T-cell (primary cell): ENCODE results near the gene SLC46A3. TPM values are rescaled to one million over a fixed set of nuclear protein-coding genes. Genes with fewer than 3 reads are reported as not detected.

Experiments used
- ATAC-seq, 4 experiments: fragments of 200-7000 bp in 3 of 4; fragments of 150-1000 bp in 1 of 4; cut with Tn5 transposase; replicated peaks in 1 of 4; 1 replicate in 3 of 4; 2 replicates in 1 of 4; pipeline ENCODE4 v1.10.0; 2021; ENCODE audit warnings: moderate library complexity in 3 of 4, mild to moderate bottlenecking in 2 of 4, moderate number of reproducible peaks in 1 of 4
- CTCF ChIA-PET, 2 donors: fragments of 300-600 bp; sonication (Branson Sonifier 250); formaldehyde crosslinking; loops; one replicate each; lab custom pipeline; 2022; ENCODE audit warnings: antibody characterized with exemption in 2 of 2; lab: Charles Lee
- POLR2A ChIA-PET, 2 donors: fragments of 300-600 bp; sonication (Branson Sonifier 250); formaldehyde crosslinking; loops; one replicate each; lab custom pipeline; 2022; ENCODE audit warnings: antibody characterized with exemption in 2 of 2; lab: Charles Lee
- DNase-seq, 35 experiments: peaks; one replicate each; pipeline versions ENCODE4 v3.0.0 to v3.0.0-alpha.2; 2013 to 2023
- H3K27ac ChIP-seq: one replicate; pipeline ENCODE4 v1.5.1; 2013; ENCODE audit warnings: low read length
- H3K27me3 ChIP-seq, 2 experiments: replicated peaks in 1 of 2; 1 replicate in 1 of 2; 2 replicates in 1 of 2; pipeline versions ENCODE4 v1.6.1 to v1.7.0; 2013; ENCODE audit warnings: low read length in 1 of 2, mixed read lengths in 1 of 2; ENCODE audit not compliant: control insufficient read depth in 2 of 2, insufficient read depth in 2 of 2; ENCODE audit errors: extremely low read depth in 1 of 2
- H3K36me3 ChIP-seq, 2 donors: 1 replicate in 1 of 2; 2 replicates in 1 of 2; pipeline versions ENCODE4 v1.6.1 to v1.7.0; 2013; ENCODE audit warnings: low read length in 1 of 2; ENCODE audit not compliant: control insufficient read depth in 2 of 2, insufficient read depth in 1 of 2; ENCODE audit errors: extremely low read depth in 1 of 2
- H3K4me1 ChIP-seq, 2 experiments: 1 replicate in 1 of 2; 2 replicates in 1 of 2; pipeline versions ENCODE4 v1.6.1 to v1.7.0; 2013; ENCODE audit warnings: low read length in 2 of 2, mixed read lengths in 1 of 2; ENCODE audit not compliant: insufficient read depth in 2 of 2, control insufficient read depth in 1 of 2; ENCODE audit errors: extremely low read depth in 1 of 2
- H3K4me3 ChIP-seq, 2 donors: 1 replicate in 1 of 2; 2 replicates in 1 of 2; pipeline versions ENCODE4 v1.5.1 to v1.7.0; 2013; ENCODE audit warnings: mild to moderate bottlenecking in 2 of 2, low read length in 1 of 2, moderate library complexity in 1 of 2; ENCODE audit not compliant: control insufficient read depth in 1 of 2; ENCODE audit errors: extremely low read depth in 1 of 2
- H3K9me3 ChIP-seq: 2 replicates; pipeline ENCODE4 v1.7.0; 2013
- H3K27ac Mint-ChIP-seq, 2 donors: one replicate each; pipeline ENCODE4 v1.8.0; 2020 to 2021; ENCODE audit warnings: mild to moderate bottlenecking in 2 of 2, mixed read lengths in 2 of 2
- H3K27me3 Mint-ChIP-seq, 2 donors: one replicate each; pipeline ENCODE4 v1.8.0; 2021 to 2022; ENCODE audit warnings: mixed read lengths in 2 of 2
- H3K36me3 Mint-ChIP-seq: one replicate; pipeline ENCODE4 v1.8.0; 2021; ENCODE audit warnings: mixed read lengths
- H3K4me1 Mint-ChIP-seq, 3 donors: one replicate each; pipeline ENCODE4 v1.8.0; 2020 to 2022; ENCODE audit warnings: mixed read lengths in 3 of 3, mild to moderate bottlenecking in 1 of 3
- H3K4me3 Mint-ChIP-seq, 3 donors: one replicate each; pipeline ENCODE4 v1.8.0; 2020 to 2022; ENCODE audit warnings: mild to moderate bottlenecking in 3 of 3, mixed read lengths in 3 of 3, moderate library complexity in 3 of 3
- H3K9me3 Mint-ChIP-seq, 3 donors: one replicate each; pipeline ENCODE4 v1.8.0; 2020 to 2022; ENCODE audit warnings: mixed read lengths in 3 of 3
- WGBS: methylation state at CpG from one replicate; pipeline ENCODE4 v1.1.5; 2013; ENCODE audit warnings: missing lambda C conversion rate; ENCODE audit not compliant: insufficient coverage; 5-methylcytosine and 5-hydroxymethylcytosine counted together
- total RNA-seq, 35 experiments: library from RNA in 6 of 35; stranded (reverse) in 6 of 35; fragments of 120-200 nt in 1 of 35; gene quantifications; one replicate each; pipeline versions ENCODE4 v1.2.1 to v1.2.4 and lab custom pipeline; 2013 to 2026

SLC46A3 gene
- total RNA-seq, 5 donors from 2014 or later (not counting 1 experiment from before 2014, with no cell fraction given), result 12.1 to 20.7 (median 18.2) TPM

GRCh38 chr13:28741084-28741491 is 22.3 kb upstream of the SLC46A3 start:
- CTCF ChIA-PET, result no interaction called here
- WGBS, result 13% methylated on average over 1 of the region's 1 CpG
- DNase-seq (no peak), ATAC-seq (no peak)
- H3K27me3 Mint-ChIP-seq, result peaks cover 0 to 1% of the 10 kb centered on the region in 2 donors
- no peak overlapping the region for H3K27ac Mint-ChIP-seq
- H3K9me3 Mint-ChIP-seq, result no peaks in the 10 kb centered on the region
- Histone ChIP-seq H3K36me3 (no peaks in the 10 kb centered on the region), H3K27me3 (peaks cover 0 to 8% of the 10 kb centered on the region in 2 experiments), H3K4me1 (peaks cover 0 to 5% of the 10 kb centered on the region in 2 experiments), H3K27ac (no peak overlapping the region), H3K9me3 (no peaks in the 10 kb centered on the region), H3K4me3 (no peak overlapping the region)
- H3K36me3 Mint-ChIP-seq, result no peaks in the 10 kb centered on the region
- POLR2A ChIA-PET, result no interaction called here
- no peak overlapping the region for H3K4me3 Mint-ChIP-seq
- peaks cover 2 to 3% (median 3%) of the 10 kb centered on the region in 3 donors for H3K4me1 Mint-ChIP-seq

- Mint-ChIP-seq H3K4me3 (no peak overlapping the region), H3K9me3 (no peaks in the 10 kb centered on the region), H3K36me3 (no peaks in the 10 kb centered on the region), H3K4me1 (peaks cover 9 to 11% (median 9%) of the 10 kb centered on the region in 3 donors), H3K27ac (no peak overlapping the region), H3K27me3 (peaks cover 0 to 1% of the 10 kb centered on the region in 2 donors)
- DNase-seq (no peak), ATAC-seq (no peak)
- H3K27me3 ChIP-seq, result peaks cover 0 to 5% of the 10 kb centered on the region in 2 experiments
- no peaks in the 10 kb centered on the region for H3K36me3 ChIP-seq
- WGBS, result no CpG with 5 or more reads among the region's 3 CpGs
- no peak overlapping the region for H3K27ac ChIP-seq
- ChIA-PET POLR2A (interaction anchor here in 1 of 2 donors (0.6 kb wide), 1 partner anchor 11 kb away, joined by 4 read pairs; no protein-coding TSS in a partner anchor), CTCF (no interaction called here)
- peaks cover 0 to 16% of the 10 kb centered on the region in 2 experiments for H3K4me1 ChIP-seq
- no peaks in the 10 kb centered on the region for H3K9me3 ChIP-seq
- no peak overlapping the region for H3K4me3 ChIP-seq
Observed at GRCh38 chr13:28739376-28739775, 20.6 kb upstream of the SLC46A3 start.

- ATAC-seq (no peak), DNase-seq (no peak)
- no peaks in the 10 kb centered on the region for H3K9me3 ChIP-seq
- H3K27ac ChIP-seq, result no peak overlapping the region
- no peak overlapping the region for H3K4me3 ChIP-seq
- 88% methylated on average over 2 of the region's 8 CpGs for WGBS
- Mint-ChIP-seq H3K9me3 (no peaks in the 10 kb centered on the region), H3K4me1 (peaks cover 9 to 11% (median 9%) of the 10 kb centered on the region in 3 donors), H3K4me3 (no peak overlapping the region), H3K36me3 (no peaks in the 10 kb centered on the region), H3K27me3 (peaks cover 3 to 9% of the 10 kb centered on the region in 2 donors), H3K27ac (no peak overlapping the region)
- peaks cover 0 to 16% of the 10 kb centered on the region in 2 experiments for H3K4me1 ChIP-seq
- peaks cover 0 to 9% of the 10 kb centered on the region in 2 experiments for H3K27me3 ChIP-seq
- ChIA-PET CTCF (interaction anchor here in 1 of 2 donors (0.6 kb wide), 1 partner anchor 1396 kb away, joined by 3 read pairs; no protein-coding TSS in a partner anchor), POLR2A (no interaction called here)
- no peaks in the 10 kb centered on the region for H3K36me3 ChIP-seq
Observed at GRCh38 chr13:28735481-28736029, 16.8 kb upstream of the SLC46A3 start.

GRCh38 chr13:28734906-28735305 is 16.1 kb upstream of the SLC46A3 start:
- peaks cover 6 to 11% of the 10 kb centered on the region in 2 donors for H3K27me3 Mint-ChIP-seq
- no peaks in the 10 kb centered on the region for H3K9me3 Mint-ChIP-seq
- ChIA-PET CTCF (no interaction called here), POLR2A (no interaction called here)
- WGBS, result no CpG with 5 or more reads among the region's 2 CpGs
- Histone ChIP-seq H3K4me3 (no peak overlapping the region), H3K36me3 (no peaks in the 10 kb centered on the region), H3K27me3 (peaks cover 0 to 9% of the 10 kb centered on the region in 2 experiments), H3K27ac (no peak overlapping the region), H3K9me3 (no peaks in the 10 kb centered on the region), H3K4me1 (peaks cover 0 to 16% of the 10 kb centered on the region in 2 experiments)
- peaks cover 9 to 11% (median 9%) of the 10 kb centered on the region in 3 donors for H3K4me1 Mint-ChIP-seq
- no peak for DNase-seq
- no peak for ATAC-seq
- H3K4me3 Mint-ChIP-seq, result no peak overlapping the region
- no peaks in the 10 kb centered on the region for H3K36me3 Mint-ChIP-seq
- H3K27ac Mint-ChIP-seq, result no peak overlapping the region

GRCh38 chr13:28730762-28731161 is 12.0 kb upstream of the SLC46A3 start:
- 71% methylated on average over 2 of the region's 3 CpGs for WGBS
- Mint-ChIP-seq H3K4me1 (peaks cover 4% of the 10 kb centered on the region in 3 donors), H3K27ac (no peak overlapping the region), H3K27me3 (peaks cover 18 to 20% of the 10 kb centered on the region in 2 donors), H3K36me3 (no peaks in the 10 kb centered on the region), H3K4me3 (no peak overlapping the region), H3K9me3 (no peaks in the 10 kb centered on the region)
- Histone ChIP-seq H3K27ac (no peak overlapping the region), H3K36me3 (no peaks in the 10 kb centered on the region), H3K9me3 (no peaks in the 10 kb centered on the region), H3K4me3 (no peak overlapping the region), H3K4me1 (peaks cover 0 to 9% of the 10 kb centered on the region in 2 experiments), H3K27me3 (peaks cover 0 to 6% of the 10 kb centered on the region in 2 experiments)
- DNase-seq (no peak), ATAC-seq (no peak)
- ChIA-PET CTCF (no interaction called here), POLR2A (no interaction called here)

GRCh38 chr13:28729541-28729940 is 10.8 kb upstream of the SLC46A3 start:
- Histone ChIP-seq H3K4me1 (no peaks in the 10 kb centered on the region), H3K36me3 (no peaks in the 10 kb centered on the region), H3K4me3 (no peak overlapping the region), H3K27ac (no peak overlapping the region), H3K9me3 (no peaks in the 10 kb centered on the region), H3K27me3 (peaks cover 0 to 6% of the 10 kb centered on the region in 2 experiments)
- Mint-ChIP-seq H3K27me3 (peaks cover 20 to 21% of the 10 kb centered on the region in 2 donors), H3K4me3 (no peak overlapping the region), H3K9me3 (no peaks in the 10 kb centered on the region), H3K27ac (no peak overlapping the region), H3K36me3 (no peaks in the 10 kb centered on the region), H3K4me1 (no peaks in the 10 kb centered on the region)
- no peak for DNase-seq
- CTCF ChIA-PET, result no interaction called here
- no CpG with 5 or more reads among the region's 2 CpGs for WGBS
- POLR2A ChIA-PET, result no interaction called here
- no peak for ATAC-seq
